Frontal cortex (tissue), 4 donors: ENCODE results near the gene JMJD7. TPM values are rescaled to one million over a fixed set of nuclear protein-coding genes. Genes with fewer than 3 reads are reported as not detected.

Experiments
- DNase-seq, 2 donors: peaks; one replicate each; pipeline ENCODE4 v3.0.0; 2012; ENCODE audit warnings: low spot score in 2 of 2
- FAIRE-seq: peaks from 2 replicates; lab custom pipeline; 2012; peaks lifted over from hg19 to GRCh38; lab: Jason Lieb, UNC
- total RNA-seq: library from RNA; depleted of rRNA; stranded (reverse); fragments of >200 nt; gene quantifications from one replicate; pipeline ENCODE4 v1.2.3, GENCODE V29; 2014
- donor health status: control.
- donor health status: control.
- donor health status: control.

Gene JMJD7
- total RNA-seq, 1 donor from 2014 or later: 0.82 TPM

DNA sequence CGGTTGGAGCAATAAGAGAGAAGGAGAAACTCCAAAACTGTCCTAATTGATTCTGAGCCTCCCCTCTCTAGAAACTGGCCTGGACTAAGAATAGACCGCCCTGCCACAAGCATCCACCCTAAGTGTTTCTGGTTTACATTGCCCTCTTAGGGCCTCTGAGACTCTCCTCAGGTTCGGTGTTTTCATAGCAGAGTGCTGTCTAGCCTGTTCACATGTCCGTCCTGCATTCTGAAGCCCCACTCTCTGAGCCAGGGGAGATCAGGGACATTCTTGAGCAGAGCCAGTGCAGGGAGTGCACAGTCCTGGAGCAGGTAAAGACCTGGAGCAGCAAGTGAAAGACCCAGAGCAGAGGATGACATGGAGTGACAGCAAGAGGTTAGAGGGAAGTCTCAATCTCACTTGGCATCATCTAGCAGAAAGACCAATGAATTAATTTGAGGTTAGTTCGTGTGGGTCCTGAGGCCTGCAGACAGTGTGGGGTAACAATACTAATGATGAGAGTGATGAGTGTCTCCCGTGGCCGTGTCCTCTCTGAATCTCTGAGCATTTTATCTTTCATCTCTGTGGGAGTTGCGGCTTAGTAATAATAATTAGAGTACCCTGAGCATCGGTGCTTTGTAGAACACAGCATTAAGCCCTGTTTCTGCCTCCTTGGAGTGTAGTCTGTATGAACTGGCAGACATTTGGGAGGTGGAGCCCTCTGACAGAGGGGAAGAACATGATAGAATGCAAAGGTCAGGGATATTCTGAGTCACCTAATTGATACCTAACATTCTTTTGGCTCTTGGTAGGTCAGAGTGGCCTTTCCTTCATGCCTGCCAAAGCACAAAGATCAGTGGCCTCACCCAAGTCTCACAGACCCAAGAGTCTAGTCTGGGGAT is 29.0 kb upstream of the JMJD7 start:
- DNase-seq: no peak
- FAIRE-seq: no peak

- FAIRE-seq: no peak
Observed at GRCh38 chr15:41799488-41799805, 28.4 kb upstream of the JMJD7 start.

DNA sequence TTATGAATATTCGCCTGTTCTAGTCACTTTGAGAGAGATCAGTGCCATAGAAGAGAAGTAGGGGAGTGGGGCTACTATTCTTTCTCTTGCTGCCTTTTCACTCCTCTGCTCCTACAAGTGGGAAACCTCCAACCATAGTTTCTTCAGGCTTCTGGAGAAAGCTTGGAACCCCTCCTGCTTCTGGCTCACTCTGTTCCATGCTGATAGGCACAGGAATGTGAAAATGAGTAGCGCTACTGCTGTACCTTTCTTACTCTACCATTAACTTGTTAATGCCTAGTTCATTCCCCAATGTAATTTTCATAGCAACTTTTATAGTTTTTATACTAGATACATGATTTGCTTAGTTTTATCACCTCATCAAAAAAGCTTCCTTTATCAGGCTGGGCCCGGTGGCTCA is 26.7 kb upstream of the JMJD7 start:
- no peak for DNase-seq
- FAIRE-seq: no peak

More at GRCh38 chr15:41799488-41799805, 28.4 kb upstream of the JMJD7 start:
- no peak for DNase-seq

GRCh38 chr15:41801850-41802455 is 25.9 kb upstream of the JMJD7 start:
- FAIRE-seq: no peak
- no peak for DNase-seq

DNA sequence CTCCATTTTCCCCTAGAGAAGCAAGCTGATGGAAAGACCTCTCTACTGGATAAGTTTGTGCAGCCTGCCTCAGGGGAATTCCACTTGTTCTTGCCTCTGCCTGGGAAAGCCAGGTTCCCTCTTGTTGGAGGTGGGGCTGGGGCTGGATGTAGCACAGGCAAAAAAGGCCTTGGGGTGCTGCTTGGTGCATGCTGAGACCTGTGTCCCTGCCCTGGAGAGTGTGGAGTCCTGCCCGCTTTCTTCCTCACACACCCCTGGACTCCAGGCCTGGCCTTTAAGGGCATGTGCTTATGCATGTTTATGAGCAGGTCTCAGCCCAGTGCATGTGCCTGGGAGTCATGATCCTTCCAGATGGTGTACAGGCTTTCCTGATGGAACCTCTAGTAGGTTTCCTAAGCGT is 23.5 kb upstream of the JMJD7 start:
- no peak for FAIRE-seq

DNA sequence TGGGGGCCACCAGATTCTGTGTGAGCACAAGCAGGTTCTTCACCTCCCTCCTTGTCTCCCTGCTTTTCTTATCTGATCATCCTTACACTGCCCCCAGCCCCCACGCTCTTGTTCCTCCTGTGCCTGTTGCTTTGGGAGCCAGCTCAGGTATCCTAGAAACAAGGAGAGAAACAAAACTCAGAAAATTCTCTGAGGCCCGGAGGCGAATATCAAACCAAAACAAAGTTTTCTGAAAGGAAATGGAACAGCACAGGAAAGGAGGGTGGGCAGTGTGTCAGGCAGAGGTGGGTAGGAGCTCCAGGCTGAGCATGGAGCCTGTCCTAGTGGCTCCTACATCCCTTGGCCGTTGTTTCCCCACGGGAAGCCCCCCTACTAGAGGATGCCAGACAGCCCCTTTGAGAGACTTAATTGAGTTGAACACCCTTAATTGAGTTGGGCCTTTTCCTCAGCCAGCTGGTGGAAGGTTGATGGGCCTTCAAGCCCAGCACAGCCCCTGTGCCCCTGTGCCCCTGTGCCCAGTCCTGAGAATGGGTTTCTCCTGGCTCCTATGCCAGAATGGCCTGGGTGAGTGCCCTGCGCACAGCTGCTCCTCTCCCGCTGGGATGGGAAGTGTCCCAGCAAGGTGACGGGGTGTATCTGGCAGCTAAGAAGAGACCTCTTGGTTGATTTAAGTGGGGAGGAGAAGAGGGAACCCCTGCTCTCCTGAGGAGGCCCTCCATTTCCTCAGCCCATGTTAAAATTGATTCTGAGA is 22.8 kb upstream of the JMJD7 start:
- FAIRE-seq (no peak), DNase-seq (no peak)

More for the DNA sequence above, 23.5 kb upstream of the JMJD7 start:
- DNase-seq: no peak

DNA sequence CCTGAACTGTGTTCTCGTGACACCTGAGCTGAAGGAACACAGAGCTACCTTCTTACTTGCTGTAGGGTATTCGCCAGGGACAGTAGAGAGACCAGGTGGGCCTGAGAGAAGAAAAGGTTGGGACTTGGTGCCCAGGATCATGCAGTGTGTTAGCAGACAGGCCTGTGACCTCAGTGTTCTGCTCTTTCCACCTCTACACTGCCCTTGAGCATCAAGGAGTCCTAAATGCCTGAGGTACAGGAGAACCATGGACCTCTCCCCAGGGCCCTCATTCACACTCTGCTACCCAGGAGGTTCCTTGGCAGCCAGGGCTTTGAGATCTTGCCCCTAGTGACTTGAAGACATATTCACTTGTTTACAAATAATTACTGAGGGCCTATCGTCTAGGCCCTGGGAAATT is 22.2 kb upstream of the JMJD7 start:
- FAIRE-seq (no peak), DNase-seq (no peak)

GRCh38 chr15:41806291-41807181 is 21.4 kb upstream of the JMJD7 start:
- DNase-seq: no peak
- FAIRE-seq: no peak

- FAIRE-seq (no peak), DNase-seq (no peak)
Observed at GRCh38 chr15:41809121-41809520, 18.8 kb upstream of the JMJD7 start.

GRCh38 chr15:41809526-41810220 is 18.2 kb upstream of the JMJD7 start:
- FAIRE-seq: no peak

GRCh38 chr15:41810651-41811431 is 17.1 kb upstream of the JMJD7 start:
- FAIRE-seq (no peak), DNase-seq (no peak)

More at GRCh38 chr15:41809526-41810220, 18.2 kb upstream of the JMJD7 start:
- DNase-seq: no peak

- FAIRE-seq: peak; percentile 28
- peak; percentile 67 to 85 for DNase-seq
Observed at GRCh38 chr15:41811432-41812195, 16.3 kb upstream of the JMJD7 start.

GRCh38 chr15:41812820-41813375 is 15.0 kb upstream of the JMJD7 start:
- DNase-seq (no peak), FAIRE-seq (no peak)

DNA sequence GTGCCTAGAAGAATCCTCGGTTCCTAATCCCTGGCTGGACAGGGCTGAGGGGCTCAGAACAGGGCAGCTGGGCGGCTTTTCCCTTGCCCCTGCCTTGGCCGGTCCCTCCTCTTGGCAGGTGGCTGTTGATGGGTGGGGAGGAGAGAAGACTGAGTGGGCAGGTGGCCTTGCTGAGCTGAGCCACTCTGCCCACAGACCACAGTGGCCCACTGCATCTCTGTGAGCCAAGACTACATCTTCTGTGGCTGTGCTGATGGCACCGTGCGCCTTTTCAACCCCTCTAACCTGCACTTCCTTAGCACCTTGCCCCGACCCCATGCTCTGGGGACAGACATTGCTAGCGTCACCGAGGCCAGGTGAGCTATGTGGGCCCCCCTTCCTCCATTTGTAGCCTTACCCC is 14.5 kb upstream of the JMJD7 start:
- FAIRE-seq (no peak), DNase-seq (no peak)

- DNase-seq: no peak
- no peak for FAIRE-seq
Observed at GRCh38 chr15:41814534-41814933, 13.4 kb upstream of the JMJD7 start.

- no peak for FAIRE-seq
- DNase-seq: no peak
Observed at GRCh38 chr15:41816788-41817187, 11.1 kb upstream of the JMJD7 start.

DNA sequence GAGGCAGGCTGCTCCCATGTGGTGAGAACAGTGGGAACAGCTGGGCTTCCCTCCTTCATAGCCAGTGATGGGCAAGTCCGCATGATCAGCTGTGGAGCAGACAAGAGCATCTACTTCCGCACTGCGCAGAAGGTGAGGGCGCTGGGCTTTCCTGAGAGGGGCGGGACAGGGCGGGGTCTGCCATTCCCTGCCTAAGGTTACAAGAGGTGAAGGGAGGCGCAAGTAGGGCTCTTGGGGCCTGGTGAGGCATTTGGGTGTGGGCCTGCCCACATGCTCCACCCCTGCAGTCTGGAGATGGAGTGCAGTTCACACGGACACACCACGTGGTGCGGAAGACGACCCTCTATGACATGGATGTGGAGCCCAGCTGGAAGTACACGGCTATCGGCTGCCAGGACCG is 10.6 kb upstream of the JMJD7 start:
- FAIRE-seq (no peak), DNase-seq (no peak)
